ENCODE measurements around the gene GALNT10. TPM values are rescaled to one million over a fixed set of nuclear protein-coding genes. Genes with fewer than 3 reads are reported as not detected.

GALNT10 gene
- total and polyA plus RNA-seq, 9 of the 15 experiments (the other 6 are each of a cell fraction or from before 2014, with no cell fraction given) = 4.6 to 37.1 (median 13.3) TPM

DNA sequence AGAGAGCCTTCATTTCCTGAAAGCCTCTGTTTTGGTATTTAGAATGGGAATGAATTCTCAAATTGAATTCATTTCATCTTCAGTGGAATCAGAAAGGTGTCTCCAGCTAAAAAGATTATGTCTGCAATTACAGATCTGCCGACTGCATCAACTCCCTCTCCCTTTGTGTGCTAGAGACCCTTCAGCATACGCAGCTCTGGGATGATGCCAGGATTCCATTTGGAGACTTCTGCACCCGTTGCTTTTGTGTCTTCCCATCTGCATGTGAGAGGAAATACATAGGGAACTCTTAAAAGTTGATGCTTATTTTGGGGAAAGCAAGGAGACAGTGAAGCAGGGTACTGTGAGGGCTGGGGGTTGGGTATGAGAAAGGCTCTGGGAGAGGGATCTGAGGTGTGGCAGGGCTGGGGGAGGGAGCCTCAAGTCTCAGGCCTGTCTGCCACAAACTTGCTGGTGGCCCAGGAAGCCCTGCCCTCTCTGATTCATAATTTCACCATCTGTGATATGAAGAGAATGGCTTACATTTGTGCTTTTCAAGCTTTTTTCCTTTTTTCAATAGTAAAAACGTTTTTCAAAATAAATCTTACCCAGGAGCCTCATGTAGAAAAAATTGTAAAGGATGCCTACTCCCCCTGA lies 165.6 kb downstream of the GALNT10 start:
- Histone ChIP-seq H4K20me1 (replicated peaks; ENCODE audit: control insufficient read depth, insufficient read depth, low read length) (no peaks in the 10 kb centered on the region; the same call in 1 of the 2 replicates), H3K27me3 (ENCODE audit: control insufficient read depth in 2 of 2, insufficient read depth in 2 of 2, low read length in 2 of 2) (no peaks in the 10 kb centered on the region; a peak in 1 of 5 replicates), H3K4me2 (ENCODE audit: insufficient read depth, low read length) (no peak overlapping the region), H3K27ac (ENCODE audit: extremely low read depth, low read depth, low read length) (no peak overlapping the region), H2AFZ (ENCODE audit: low read depth, low read length) (no peak overlapping the region), H3K79me2 (ENCODE audit: control insufficient read depth, insufficient read depth, low read length) (no peaks in the 10 kb centered on the region), H3K4me1 (replicated peaks in 1 of 2; ENCODE audit: control insufficient read depth in 2 of 2, insufficient read depth in 2 of 2, low read length in 2 of 2) (peaks cover 0 to 24% of the 10 kb centered on the region in 2 experiments; a peak in 3 of 5 replicates), H3K9me1 (ENCODE audit: control insufficient read depth, insufficient read depth, low read length) (peaks cover 3% of the 10 kb centered on the region), H3K36me3 (ENCODE audit: control insufficient read depth, insufficient read depth, low read length) (no peaks in the 10 kb centered on the region), H3K4me3 (no peak overlapping the region), H3K9ac (ENCODE audit: insufficient read depth in 1 of 2, low read depth in 2 of 2, low read length in 2 of 2) (no peak overlapping the region), H3K9me3 (replicated peaks; ENCODE audit: control insufficient read depth, insufficient read depth, low read depth, low read length) (no peaks in the 10 kb centered on the region)
- WGBS (ENCODE audit: insufficient coverage, low coverage, missing lambda C conversion rate) = 59% methylated on average over 4 of the region's 4 CpGs
- no TSS peak for BruUV-seq (replicated peaks)
- TF ChIP-seq TFAM (CRISPR knock-in tag; conservative IDR thresholded peaks at IDR 0.05) = no peak
- TF ChIP-seq, protein P1, sequence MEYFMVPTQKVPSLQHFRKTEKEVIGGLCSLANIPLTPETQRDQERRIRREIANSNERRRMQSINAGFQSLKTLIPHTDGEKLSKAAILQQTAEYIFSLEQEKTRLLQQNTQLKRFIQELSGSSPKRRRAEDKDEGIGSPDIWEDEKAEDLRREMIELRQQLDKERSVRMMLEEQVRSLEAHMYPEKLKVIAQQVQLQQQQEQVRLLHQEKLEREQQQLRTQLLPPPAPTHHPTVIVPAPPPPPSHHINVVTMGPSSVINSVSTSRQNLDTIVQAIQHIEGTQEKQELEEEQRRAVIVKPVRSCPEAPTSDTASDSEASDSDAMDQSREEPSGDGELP (CRISPR knock-in tag; IDR thresholded peaks at IDR 0.05; ENCODE audit: borderline replicate concordance) = no peak
- no peak for TF ChIP-seq SMARCA5 (IDR thresholded peaks at IDR 0.05)
- TF ChIP-seq ZNF431 (CRISPR knock-in tag; IDR thresholded peaks at IDR 0.05) = no peak
- TF ChIP-seq, protein P2, sequence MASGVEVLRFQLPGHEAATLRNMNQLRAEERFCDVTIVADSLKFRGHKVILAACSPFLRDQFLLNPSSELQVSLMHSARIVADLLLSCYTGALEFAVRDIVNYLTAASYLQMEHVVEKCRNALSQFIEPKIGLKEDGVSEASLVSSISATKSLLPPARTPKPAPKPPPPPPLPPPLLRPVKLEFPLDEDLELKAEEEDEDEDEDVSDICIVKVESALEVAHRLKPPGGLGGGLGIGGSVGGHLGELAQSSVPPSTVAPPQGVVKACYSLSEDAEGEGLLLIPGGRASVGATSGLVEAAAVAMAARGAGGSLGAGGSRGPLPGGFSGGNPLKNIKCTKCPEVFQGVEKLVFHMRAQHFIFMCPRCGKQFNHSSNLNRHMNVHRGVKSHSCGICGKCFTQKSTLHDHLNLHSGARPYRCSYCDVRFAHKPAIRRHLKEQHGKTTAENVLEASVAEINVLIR (CRISPR knock-in tag; IDR thresholded peaks at IDR 0.05) = no peak
- TF ChIP-seq, protein P3, sequence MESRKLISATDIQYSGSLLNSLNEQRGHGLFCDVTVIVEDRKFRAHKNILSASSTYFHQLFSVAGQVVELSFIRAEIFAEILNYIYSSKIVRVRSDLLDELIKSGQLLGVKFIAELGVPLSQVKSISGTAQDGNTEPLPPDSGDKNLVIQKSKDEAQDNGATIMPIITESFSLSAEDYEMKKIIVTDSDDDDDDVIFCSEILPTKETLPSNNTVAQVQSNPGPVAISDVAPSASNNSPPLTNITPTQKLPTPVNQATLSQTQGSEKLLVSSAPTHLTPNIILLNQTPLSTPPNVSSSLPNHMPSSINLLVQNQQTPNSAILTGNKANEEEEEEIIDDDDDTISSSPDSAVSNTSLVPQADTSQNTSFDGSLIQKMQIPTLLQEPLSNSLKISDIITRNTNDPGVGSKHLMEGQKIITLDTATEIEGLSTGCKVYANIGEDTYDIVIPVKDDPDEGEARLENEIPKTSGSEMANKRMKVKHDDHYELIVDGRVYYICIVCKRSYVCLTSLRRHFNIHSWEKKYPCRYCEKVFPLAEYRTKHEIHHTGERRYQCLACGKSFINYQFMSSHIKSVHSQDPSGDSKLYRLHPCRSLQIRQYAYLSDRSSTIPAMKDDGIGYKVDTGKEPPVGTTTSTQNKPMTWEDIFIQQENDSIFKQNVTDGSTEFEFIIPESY (CRISPR knock-in tag; IDR thresholded peaks at IDR 0.05) = no peak
- TF ChIP-seq CREM (IDR thresholded peaks at IDR 0.05; ENCODE audit: low read depth) = no peak
- no peak for TF ChIP-seq ETS2 (tag; IDR thresholded peaks at IDR 0.05; ENCODE audit: borderline replicate concordance, poor library complexity, severe bottlenecking)
- TF ChIP-seq CEBPB (tag; IDR thresholded peaks at IDR 0.05) = no peak
- TF ChIP-seq, protein P4, sequence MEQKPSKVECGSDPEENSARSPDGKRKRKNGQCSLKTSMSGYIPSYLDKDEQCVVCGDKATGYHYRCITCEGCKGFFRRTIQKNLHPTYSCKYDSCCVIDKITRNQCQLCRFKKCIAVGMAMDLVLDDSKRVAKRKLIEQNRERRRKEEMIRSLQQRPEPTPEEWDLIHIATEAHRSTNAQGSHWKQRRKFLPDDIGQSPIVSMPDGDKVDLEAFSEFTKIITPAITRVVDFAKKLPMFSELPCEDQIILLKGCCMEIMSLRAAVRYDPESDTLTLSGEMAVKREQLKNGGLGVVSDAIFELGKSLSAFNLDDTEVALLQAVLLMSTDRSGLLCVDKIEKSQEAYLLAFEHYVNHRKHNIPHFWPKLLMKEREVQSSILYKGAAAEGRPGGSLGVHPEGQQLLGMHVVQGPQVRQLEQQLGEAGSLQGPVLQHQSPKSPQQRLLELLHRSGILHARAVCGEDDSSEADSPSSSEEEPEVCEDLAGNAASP (IDR thresholded peaks at IDR 0.05) = no peak
- TF ChIP-seq NFATC3 (IDR thresholded peaks at IDR 0.05) = no peak
- DNase-seq (ENCODE audit: extremely low read depth in 1 of 4, low spot score in 3 of 4) = no peak
- ChIA-PET CTCF (ENCODE audit: low intra/inter-chr PET ratio) (no interaction called here), POLR2A (interaction anchor here (0.6 to 1.1 kb wide), 2 partner anchors 24 to 111 kb away, joined by 4 to 6 read pairs; no protein-coding TSS in a partner anchor)
- no peak for FAIRE-seq
- ATAC-seq = no peak
- in situ Hi-C loops (cut with MboI) (no loop called here), intact Hi-C loops (cut with micrococcal nuclease) (no loop called here)

Data from K562 (cell line).